Heart left ventricle (tissue), 13 donors: ENCODE data around the gene FOXN3.

ENCODE experiments used
- POLR2A ChIP-seq, 2 donors: fragments of 450-650 bp; IDR thresholded peaks; one replicate each; pipeline ENCODE4 v1.6.1; 2017; ENCODE audit warnings: antibody characterized with exemption in 2 of 2, mild to moderate bottlenecking in 2 of 2, moderate library complexity in 2 of 2
- TF ChIP-seq, protein P1 (sequence below), 12 donors: fragments of 200-600 bp; sonication (generic) in 4 of 12; IDR thresholded peaks; one replicate each; pipeline versions ENCODE4 v1.5.0 to v1.8.0; 2018 to 2022; ENCODE audit warnings: antibody characterized with exemption in 12 of 12, mild to moderate bottlenecking in 5 of 12
- donor health status: ischemic (EF 13 %, LVEDD 7.1; RV severe dilation, severe dysfunction).
- donor health status: DM: no; HTN: yes; CAD: no.
- donor health status: DM: no; HTN: no; CAD: no.
- donor health status: ischemic (EF 25% LVEDD 6.9; RV normal size, moderate dysfunction).
- donor health status: ischemic (EF 25% LVEDD 5.7; RV mildly dilated, moderate dysfunction).
- donor health status: ischemic (EF 35%, LVEDD 5.7; RV mildly dilated, moderate dysfunction).
- donor health status: nonischemic (EF 11% LVEDD 7.7; RV severe dilation, severe dysfunction).
- donor health status: DM: yes; HTN: yes; CAD: no.
- donor health status: PGD.
- donor health status: ischemic (EF 29% LVEDD 5.4; RV normal size, mild dysfunction).
- donor health status: nonischemic (EF 23%, LVEDD 6.1; RV moderate dilation, normal function).

DNA sequence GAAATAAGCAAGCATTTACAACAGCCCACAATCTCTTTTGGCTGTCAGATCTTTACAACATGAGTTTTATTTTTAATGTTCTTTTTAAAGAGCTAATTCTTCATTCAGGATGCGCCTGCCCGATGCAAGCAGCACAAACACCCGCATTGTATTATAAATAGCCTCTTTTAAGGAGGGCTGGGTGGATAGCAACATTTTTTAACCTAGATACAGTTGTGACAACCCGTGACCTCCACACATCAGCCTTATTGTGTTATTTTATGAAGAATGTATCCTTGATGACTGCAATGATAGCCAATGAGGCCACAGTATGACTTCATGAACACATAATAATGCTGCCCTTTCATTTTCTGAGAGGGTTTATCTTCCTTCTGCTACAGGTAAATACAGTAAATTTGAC lies 173.7 kb downstream of the FOXN3 start:
- TF ChIP-seq POLR2A (IDR thresholded peaks at IDR 0.05): no peak
- TF ChIP-seq, protein P1, sequence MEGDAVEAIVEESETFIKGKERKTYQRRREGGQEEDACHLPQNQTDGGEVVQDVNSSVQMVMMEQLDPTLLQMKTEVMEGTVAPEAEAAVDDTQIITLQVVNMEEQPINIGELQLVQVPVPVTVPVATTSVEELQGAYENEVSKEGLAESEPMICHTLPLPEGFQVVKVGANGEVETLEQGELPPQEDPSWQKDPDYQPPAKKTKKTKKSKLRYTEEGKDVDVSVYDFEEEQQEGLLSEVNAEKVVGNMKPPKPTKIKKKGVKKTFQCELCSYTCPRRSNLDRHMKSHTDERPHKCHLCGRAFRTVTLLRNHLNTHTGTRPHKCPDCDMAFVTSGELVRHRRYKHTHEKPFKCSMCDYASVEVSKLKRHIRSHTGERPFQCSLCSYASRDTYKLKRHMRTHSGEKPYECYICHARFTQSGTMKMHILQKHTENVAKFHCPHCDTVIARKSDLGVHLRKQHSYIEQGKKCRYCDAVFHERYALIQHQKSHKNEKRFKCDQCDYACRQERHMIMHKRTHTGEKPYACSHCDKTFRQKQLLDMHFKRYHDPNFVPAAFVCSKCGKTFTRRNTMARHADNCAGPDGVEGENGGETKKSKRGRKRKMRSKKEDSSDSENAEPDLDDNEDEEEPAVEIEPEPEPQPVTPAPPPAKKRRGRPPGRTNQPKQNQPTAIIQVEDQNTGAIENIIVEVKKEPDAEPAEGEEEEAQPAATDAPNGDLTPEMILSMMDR (IDR thresholded peaks at IDR 0.05): no peak
